ENCODE data around the gene IQGAP2.

GRCh38 chr5:76701298-76701697, 298.2 kb downstream of the IQGAP2 start:
- TF ChIP-seq EP300 (IDR thresholded peaks at IDR 0.05) (no peak), POLR2A (IDR thresholded peaks at IDR 0.05) (no peak), CTCF (IDR thresholded peaks at IDR 0.05) (no peak)
